Measurements from ENCODE around the gene CNN2.

GRCh38 chr19:1052349-1052975 is 26.1 kb downstream of the CNN2 start:
- TF ChIP-seq CREB1 (IDR thresholded peaks at IDR 0.05), result no peak
- no peak for TF ChIP-seq USF2 (IDR thresholded peaks at IDR 0.05; ENCODE audit: low read length)
- TF ChIP-seq JUND (IDR thresholded peaks at IDR 0.05; ENCODE audit: low read length), result no peak
- no peak for TF ChIP-seq TCF12 (IDR thresholded peaks at IDR 0.05; ENCODE audit: low read depth, low read length)
- no peak for TF ChIP-seq HDAC2 (IDR thresholded peaks at IDR 0.05; ENCODE audit: borderline replicate concordance in 1 of 2, low read depth in 2 of 2, low read length in 2 of 2)
- TF ChIP-seq POLR2A (IDR thresholded peaks at IDR 0.05; ENCODE audit: control extremely low read depth in 1 of 2, low read depth in 2 of 2, low read length in 2 of 2), result no peak

All from H1 (cell line).